ENCODE results near the gene XPNPEP2.

GRCh38 chrX:129723511-129723910 is 15.3 kb upstream of the XPNPEP2 start:
- TF ChIP-seq CTCF (IDR thresholded peaks at IDR 0.05), result no peak
- no peak for TF ChIP-seq POLR2A (IDR thresholded peaks at IDR 0.05)

Data from uterus (tissue), 2 donors.